ENCODE measurements around the gene TPK1.

Gene TPK1

DNA sequence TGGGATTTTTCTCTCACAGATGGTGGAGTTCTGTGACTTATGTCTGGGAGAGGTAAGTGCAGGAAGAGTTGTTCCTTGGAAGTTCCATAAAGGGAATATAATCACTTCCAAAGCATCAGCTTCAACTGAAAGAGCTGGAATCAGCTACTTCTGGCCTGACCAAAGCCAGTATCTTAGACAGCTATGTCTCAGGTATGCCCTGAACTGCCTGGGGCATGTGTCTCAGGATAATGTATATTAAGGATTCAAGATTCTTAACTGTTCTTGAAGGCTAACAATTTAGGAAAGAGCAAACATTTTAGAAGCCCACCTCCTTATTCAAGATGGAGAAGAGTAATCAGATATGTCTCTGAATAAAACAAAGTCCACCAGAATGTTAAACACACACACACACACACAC lies 420.0 kb downstream of the TPK1 start:
- no peak for DNase-seq
- in situ Hi-C loops (cut with HindIII; ENCODE audit: low pct_ligation_motif_present, low pct_unique_long_range_greater_than_20kb, low sequenced_read_pairs): no loop called here

DNA sequence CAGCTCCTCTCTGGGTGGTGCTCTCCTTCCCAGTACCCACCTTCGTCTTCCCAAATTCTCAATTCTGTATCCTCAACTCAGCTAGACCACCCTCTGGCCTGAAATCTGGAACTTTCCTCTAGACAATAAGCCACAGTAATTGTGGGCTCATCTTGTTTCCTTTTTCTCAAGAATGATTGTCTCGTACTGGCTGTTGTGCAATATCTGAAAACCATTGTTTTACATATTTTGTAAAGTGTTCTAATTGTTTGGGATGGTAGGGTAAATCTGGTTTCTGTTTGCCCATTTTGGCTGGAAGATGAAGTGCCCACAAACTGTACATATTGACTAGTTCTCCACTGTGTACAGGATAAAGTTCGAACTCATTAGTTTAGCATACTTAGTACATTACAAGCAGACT lies 421.0 kb downstream of the TPK1 start:
- no peak for DNase-seq
- in situ Hi-C loops (cut with HindIII; ENCODE audit: low pct_ligation_motif_present, low pct_unique_long_range_greater_than_20kb, low sequenced_read_pairs): no loop called here

DNA sequence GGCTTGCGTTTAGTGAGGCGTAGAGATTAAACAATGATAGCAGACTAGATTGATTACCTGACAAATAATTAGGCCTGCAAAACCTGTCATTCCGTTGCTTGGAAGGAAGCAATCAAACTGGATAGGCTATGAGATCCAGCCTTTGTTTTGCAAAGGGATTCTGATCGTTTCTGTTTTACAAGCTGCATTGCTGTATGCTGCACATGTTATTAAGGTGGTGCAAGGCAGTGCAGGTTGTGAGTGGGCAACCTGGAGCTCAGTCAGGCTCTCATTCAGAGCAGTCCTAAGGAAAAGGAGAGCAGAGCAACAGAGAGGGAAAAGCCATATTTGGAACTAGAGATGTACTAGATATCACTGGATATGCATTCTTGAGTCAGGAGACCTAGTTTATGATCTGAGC lies 425.4 kb downstream of the TPK1 start:
- no peak for DNase-seq
- in situ Hi-C loops (cut with HindIII; ENCODE audit: low pct_ligation_motif_present, low pct_unique_long_range_greater_than_20kb, low sequenced_read_pairs): no loop called here

DNA sequence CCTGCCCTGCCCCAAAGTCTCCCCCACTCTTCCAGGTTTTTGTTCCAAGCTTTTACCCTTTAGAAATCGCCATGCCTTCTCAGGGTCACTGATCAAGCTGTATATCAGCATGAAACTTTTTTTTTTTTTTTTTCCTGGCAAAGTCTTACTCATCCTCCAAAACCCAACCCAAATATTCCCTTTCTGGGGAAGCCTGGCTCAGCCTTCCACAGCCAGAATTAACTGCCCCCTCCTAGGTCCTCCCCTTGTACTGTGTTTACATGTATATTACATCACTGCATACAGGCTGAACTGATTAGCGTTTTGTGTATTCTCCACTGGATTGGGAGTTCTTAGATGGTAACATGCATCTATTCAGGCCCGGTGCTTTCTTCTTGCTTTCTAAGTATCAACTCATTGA lies 427.7 kb downstream of the TPK1 start:
- in situ Hi-C loops (cut with HindIII; ENCODE audit: low pct_ligation_motif_present, low pct_unique_long_range_greater_than_20kb, low sequenced_read_pairs): no loop called here
- DNase-seq: no peak

DNA sequence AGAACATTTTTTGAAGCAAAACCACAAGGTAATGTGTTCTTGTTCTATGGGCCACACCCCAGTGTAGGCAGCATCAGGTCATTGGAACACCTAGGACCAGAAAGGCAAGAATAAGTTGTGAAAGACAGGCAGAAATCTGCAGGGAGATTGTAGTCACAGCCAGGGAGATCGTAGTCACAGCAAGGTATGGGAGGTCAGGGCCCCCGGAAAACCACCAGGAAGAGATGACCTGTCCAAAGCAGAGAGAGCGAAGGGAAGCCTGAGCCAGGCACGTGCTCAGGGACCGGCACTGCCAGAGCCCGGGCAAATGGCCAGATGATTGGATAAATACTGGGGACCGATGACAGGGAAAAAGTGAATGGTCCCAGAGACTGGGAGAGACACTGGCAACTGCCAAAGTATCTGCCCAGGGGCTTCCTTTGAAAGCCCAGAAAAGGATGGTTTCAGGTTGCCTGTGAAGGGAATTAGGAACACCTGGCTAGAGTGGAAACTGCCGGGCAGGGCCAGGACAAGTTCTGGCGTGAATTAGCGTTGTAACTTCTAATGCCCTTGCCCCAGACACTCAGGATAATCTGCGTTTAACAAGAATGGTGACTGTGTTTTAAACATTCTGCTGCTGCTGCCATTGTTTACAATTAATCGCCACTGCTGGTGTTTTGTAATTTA lies 428.5 kb downstream of the TPK1 start:
- in situ Hi-C loops (cut with HindIII; ENCODE audit: low pct_ligation_motif_present, low pct_unique_long_range_greater_than_20kb, low sequenced_read_pairs): no loop called here
- no peak for DNase-seq

DNA sequence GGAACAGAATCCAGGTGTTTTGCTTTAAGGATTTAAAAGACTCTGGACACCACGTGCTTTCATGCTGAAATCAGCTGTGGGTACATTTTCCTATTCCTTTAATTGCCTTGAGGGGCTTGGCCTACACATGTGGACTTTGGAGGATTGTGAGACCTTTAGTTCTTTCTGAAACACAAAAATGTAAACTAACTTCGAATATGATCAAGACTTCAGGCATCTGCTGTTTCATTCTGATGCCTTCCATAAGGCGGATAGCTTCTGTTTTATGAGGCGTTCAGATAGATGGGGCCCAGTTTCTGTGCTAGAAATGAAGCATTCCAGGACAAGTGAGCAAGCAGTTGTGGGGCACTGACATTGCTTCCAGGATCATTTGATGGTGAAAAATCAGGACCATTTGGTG lies 430.9 kb downstream of the TPK1 start:
- in situ Hi-C loops (cut with HindIII; ENCODE audit: low pct_ligation_motif_present, low pct_unique_long_range_greater_than_20kb, low sequenced_read_pairs): no loop called here
- DNase-seq: no peak

DNA sequence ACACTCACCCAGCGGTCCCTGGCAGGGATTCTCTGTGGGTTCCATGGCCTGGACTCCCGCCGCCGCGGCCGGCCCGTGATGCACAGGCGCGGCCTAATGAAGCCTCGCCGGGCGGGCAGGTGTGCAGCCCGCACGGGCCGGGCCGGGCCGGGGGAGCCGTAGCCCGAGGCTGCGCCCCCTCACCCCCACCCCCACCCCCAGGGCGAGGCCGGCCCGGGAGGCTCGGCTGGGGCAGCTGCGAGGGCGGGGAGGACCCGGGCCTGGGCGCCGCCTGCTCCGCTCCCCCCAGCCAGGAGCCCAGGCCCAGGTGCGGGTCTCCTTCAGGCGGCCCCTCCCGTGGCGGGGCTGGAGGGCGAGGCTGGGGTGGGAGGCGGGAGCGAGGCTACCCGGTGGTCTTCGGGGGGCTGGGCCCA lies 432.2 kb downstream of the TPK1 start, which contains the start of gene NOBOX:
Gene NOBOX (minus strand): TSS at position 45 of the 413 bp plus-strand sequence.
- no peak for DNase-seq
- in situ Hi-C loops (cut with HindIII; ENCODE audit: low pct_ligation_motif_present, low pct_unique_long_range_greater_than_20kb, low sequenced_read_pairs): no loop called here

DNA sequence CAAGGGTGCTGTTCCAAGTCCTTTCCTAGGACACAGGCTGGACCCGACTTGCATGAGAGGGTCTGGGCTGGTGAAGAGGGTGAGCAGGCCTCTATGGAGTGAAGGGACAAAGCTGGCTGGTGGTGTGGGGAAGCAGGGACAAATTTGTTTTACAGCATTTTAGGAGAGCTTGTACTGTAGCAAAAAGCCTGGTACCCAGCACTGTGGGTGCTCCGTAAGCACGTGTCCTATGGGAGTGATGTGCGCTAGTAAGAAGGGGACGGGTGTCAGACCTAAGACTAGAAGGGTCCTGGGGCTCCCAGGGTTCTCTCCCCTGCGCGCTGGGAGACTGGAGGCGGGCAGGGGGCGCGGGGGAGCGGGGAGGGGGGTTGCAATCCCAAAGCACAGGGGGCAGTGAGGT lies 432.8 kb downstream of the TPK1 start:
- in situ Hi-C loops (cut with HindIII; ENCODE audit: low pct_ligation_motif_present, low pct_unique_long_range_greater_than_20kb, low sequenced_read_pairs): no loop called here
- no peak for DNase-seq
